Raji (cell line): ENCODE measurements around the gene POU3F2.

ENCODE experiments used
- POLR2A ChIP-seq: IDR thresholded peaks from 2 replicates; pipeline ENCODE4 v1.6.1; 2011; ENCODE audit warnings: low read depth, low read length, control low read depth; ENCODE audit not compliant: insufficient read depth

The POU3F2 gene

DNA sequence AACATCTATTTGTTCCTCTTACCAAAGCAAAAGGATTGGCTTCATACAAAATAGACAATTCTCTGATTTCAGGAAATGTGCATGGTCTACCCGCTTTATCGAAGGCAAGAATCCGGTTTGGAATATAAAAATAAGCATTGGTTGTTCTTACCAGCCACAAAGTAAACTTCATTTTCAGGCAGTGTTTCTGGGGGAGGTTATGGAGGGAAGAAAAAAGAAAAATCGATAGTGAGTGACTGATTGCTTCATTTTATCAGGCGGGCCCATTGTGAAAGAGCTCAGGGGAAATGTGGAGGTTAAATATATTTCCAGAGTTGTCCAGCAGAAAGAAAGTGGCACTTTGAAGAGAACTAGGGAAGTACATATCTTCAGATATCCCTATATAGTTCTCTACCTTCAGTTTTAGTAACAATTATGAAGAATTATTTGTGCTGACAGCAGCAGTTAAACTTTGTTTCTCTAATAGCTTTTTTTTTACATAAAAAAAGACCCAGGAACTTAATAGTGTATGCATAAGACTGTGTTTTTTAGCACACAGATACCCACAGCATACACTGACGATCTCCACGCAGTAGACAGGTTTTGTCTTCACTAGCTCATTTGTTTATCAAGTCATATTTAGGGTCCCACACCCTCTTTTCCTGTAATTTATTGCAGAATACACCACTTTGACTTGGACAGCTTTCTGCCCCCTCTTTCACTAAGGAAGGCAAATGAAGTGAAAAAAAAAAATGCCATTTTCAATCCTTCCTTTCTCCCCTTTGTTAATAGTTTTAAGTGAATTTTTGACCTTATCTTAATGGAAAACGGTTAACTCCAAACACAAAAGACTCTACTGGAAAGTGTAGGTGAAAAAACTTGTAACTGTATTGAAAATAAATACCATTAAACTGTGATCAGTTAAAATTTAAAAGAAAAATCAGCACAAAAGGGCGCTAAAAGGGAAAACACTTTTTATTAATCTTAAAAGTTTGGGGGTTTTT lies 2.9 kb downstream of the POU3F2 start:
- no peak for TF ChIP-seq POLR2A

DNA sequence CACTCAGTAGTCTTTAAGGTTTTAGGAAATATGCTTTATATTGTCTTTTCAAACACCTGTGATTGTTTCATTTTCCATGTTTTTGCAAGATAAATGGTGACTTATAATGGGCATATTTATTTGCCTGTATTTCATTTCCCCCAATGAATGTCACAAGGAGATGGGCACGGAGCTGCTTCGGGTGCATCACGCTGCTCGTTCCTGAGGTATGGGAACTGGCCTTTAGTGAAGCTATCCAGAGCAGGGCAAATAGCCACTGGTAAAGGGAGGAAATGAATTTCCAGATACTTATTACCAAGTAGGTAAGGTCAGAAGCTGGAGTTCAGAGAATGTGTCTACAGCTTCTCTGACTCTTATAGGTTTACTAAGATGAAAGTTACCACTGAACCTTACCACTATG lies 3.7 kb downstream of the POU3F2 start:
- no peak for TF ChIP-seq POLR2A

DNA sequence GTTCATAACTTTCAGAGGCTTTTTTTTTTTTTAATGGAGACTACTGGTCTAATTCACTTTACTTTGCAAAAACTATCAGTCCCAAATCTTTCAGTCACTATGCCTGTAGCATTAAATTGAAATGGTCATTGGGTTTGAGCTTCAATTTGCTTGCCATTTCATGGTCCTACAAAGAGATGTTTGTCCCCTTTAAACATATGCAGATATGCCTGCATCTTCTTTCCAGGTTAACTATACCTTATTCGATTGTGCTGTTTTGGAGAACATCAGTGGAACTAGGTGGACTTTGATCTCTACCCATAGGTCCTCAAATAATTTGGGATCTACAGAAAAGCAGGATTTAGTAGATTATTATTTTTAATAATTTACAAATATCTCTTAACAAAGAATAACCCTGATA lies 4.6 kb downstream of the POU3F2 start:
- no peak for TF ChIP-seq POLR2A

DNA sequence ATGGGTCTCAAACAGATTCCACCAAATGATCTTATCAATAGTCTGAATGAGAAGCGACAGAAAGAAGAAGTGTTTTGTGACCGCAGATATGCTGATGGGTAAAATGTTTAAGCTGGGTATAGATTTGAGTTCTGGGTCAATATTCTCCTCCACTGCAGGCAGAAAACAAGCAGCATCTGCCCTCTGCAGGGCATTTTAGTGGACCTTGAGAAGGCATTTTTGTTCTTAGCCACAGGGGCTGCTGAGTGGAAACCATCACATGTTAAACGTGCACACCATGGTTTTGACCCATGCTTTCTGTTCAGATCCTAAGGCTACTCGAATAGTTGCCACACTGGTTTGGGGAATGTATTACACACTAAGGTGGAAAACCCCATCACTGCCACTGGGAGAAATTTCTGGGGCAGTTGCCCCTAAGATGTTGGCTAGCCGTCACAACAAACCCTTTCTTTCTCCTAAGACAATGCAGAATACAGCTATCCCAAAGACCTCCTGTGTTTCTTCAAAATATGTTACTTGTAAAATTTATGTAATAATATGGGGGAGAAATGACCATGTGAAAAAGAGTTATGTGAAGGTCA lies 5.5 kb downstream of the POU3F2 start:
- no peak for TF ChIP-seq POLR2A

DNA sequence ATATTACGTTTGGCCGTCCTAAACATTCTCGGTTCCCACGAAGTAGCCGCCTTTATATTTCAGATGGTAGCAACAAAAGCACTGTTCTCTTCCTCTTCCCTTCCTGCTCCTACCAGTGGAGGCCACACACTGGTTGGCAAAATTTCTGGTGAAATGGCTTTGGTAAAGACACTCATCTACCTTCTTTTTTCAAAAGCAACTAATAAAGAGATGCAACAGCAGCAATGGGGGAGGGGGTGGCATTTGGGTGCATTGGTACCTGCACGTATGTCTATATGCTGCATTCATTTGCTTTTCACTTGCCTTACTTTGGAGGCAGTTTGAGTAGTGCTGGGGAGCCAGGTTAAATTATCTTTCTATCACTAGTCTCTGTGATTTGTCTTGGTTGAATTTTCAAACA lies 6.0 kb downstream of the POU3F2 start:
- no peak for TF ChIP-seq POLR2A

DNA sequence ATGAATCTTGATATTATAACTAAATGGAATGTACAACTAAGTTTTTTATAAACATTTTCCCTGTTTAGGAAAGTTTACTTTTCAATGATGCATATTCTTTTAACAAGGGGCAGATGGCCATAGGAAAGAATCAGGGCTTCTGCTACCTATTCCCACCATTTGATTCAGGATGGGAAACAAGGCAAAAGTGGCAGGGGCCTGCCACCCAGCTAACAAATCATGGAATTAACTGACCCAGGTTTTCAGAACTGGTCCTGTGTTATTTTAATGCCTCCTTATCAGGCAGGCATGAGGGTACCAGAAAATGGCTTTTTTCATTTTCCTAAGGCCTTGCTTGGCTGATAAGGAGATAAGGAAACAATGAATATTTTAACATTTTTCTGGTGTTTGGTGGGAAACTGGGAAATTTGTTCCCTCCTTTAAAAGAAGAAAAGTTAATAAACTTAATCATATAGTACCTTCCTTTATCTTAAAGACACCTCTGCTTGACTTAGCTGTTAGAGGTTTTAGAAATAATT lies 6.7 kb downstream of the POU3F2 start:
- TF ChIP-seq POLR2A: no peak

DNA sequence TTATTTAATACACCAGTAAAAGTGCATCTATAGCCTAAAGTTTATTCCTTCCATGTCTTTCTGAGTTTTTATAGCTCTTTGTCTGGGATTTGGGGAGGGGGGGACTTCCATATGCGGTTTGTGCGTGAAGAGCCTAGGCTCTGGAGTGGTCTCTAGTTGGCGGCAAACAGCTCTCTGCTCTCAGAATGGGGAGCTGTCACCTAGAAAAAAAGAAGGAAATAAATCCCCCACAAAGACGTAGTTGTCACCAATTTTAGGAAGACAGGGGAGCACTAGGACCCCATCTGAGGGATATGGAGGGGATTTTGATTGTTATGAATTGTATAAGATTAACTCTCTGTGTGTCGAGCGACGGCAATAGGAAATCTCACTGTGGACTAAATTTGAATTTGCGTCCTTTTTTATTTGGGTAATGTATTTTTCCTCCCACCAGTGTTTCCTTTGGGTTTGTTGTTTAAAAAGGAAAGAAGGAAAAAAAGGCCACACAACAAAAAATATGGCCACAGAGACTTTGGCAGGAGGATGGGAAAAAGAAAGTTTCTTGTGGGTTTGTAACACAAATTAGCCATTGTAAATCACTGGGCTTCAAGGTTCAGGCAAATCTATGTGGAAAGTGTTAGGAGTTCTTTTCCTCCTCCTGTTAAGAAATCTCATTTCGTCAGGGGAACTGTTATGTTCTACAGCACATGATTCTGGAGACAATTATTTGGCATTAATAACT lies 7.4 kb downstream of the POU3F2 start:
- no peak for TF ChIP-seq POLR2A

DNA sequence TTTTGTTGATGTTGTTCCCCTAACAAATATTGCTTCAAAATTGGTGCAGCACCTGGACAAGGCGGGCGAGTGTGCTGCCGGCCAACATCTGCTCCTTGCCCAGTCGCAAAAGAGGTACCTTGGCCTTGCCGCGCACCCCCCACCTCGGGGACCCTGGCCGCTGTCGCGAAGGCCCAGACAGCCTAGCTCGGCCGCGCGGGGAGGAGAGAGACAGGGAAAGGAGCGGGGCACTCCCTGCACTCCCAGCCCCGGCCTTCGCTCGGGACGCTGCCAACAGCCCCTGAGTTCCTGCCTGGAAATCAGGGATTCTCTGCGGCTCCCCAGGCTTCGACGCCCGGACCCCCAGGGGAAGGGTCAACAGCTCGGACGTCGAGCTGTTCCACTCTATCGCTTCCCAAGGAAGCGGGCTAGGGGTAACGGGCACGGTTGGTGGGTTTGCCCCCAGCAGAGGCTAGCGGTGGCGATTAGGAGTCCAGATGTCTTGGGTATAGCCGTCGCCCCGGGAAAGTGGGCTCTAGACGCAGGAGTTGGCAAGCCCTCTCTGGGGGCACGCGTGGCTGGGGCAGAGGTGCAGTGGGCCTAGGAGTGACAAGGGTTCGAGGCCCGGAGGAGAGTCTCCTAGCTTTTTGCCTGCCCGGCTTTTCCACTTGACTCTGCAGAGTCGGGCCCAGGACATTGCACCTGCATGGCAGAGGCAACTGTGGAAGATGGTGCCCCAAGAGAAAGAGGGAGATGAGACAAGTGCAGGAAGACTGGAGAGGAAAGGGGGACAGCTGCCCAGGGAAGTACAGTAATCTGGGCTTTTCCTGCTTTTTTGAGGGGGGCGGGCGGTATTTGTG lies 8.2 kb downstream of the POU3F2 start:
- no peak for TF ChIP-seq POLR2A

DNA sequence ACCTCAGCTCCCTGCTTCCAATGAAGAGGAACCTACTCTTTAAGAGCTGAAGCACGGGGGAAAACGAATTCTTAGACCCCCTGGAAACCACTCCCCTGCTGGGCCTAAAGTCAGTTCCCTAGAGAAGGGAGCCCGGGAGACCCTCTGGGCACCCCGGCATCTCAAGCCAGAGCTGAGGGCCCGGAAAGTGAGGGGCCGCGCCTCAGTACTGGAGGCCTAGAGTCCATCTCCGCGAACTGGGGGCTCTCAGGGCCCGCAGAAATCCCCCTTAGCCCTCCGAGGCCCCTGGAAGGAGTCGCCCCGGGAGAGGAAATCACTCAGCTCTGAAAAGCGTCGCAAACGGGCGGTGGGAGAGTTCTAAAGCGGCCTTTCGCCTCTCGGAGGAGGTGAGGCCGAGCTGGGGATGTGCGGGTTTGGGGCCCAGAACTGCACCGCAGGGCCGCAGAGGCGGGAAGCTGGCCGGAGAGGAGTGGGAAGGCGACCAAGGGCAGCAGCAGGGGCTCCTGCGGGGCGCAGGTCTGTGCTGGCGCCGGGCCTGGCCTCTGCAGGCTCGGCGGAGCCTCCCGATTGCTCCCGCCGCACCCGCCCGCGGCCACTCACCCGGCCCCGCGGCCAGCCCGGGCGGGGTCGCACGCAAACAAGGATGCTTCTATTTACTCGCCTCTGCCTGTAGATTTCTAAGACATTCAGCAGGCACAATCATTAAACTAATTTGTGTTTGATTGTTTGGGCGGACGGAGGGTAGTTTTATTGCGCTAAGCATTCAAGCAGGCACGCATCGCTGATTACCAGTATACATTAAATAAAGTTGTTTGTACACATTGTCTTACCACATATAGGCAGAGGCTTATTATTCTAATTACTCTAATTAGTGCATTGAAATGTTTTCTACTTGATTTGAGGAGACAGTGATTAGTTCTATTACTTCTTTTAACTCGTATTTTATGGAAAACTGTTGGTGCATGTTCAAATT lies 9.2 kb downstream of the POU3F2 start:
- TF ChIP-seq POLR2A: no peak

DNA sequence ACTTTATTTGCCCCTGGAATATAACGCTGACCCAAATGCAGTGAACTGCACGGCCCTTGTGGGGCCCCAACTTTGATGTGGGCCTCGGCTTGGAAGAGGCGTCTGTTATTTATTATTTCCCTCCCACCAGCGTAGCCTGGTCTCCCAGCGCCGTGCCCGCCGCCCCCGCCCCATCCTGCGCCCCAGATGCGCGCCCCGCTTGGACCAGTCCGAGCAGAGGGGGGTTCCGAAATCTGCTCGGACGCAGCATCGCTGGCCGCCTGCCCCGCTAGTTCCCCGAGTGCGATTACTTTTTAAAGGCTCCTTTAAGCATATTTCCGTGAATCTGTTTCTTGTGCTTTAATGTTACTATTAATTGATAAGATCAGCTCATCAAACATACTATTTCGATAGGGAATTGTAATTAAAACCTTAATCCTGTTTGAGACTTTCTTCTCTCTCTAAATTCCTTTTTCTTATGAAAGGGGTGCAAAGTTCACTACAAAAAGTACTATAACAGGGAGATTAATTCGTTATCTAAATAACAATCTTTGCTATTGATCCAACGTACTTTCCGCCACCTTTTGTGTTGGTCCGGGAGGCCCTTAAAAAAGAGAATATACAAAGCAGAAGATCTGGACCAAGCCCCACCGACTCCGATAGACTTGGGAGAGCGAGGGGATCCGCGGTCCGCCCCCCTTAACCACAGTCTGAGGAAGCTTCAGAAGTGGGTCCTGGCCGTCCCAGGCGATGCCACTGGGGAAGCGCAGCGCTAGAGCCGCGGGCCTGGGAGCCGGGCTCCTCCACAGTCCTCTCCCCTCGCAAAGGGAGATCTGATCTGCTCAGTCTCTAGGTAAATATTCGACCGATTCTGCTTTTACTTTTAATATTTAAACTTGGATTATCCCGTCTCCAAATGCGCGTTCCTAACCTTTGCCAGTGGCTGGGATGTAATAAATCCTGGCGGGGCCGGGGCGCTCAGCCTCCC lies 10.2 kb downstream of the POU3F2 start:
- TF ChIP-seq POLR2A: no peak

DNA sequence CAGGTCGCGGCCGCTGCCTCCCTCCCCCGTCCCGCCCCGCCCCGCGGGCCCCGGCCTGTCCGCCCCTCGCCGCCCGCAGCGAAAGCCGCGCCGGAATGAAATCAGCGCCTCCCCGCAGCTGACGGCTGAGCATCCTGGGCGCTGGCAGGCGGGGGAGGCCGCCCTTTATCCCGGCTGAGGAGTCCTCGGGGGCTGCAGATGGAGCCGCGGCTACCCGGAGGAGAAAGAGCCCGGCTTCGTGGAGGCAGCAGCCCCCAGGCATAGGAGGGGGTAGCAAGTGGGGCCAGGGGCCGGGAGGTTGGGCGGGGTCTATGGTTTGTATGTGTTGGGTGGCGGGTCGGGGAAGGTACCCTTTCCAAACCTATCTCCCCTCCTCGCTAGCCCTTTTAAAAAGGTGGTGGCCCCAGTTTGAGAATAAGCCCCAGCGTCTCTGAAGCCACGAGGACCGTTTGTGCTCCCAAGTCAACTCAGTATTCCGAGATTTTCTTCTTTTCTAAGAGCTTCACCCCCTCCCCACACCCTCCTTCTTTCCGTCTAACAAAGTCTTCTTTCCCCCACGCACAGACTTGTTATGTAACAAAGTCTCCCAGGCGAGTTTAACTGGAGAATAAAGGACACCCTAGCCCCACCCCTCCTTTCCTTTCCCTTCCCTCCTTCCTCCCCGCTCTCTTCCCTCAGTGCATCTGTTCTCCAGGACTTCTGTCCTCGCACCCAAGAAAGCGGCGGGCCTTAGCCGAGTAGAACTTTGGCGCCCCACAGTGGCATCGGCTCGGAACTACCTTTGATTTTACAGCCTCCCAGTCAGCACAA lies 11.0 kb downstream of the POU3F2 start:
- no peak for TF ChIP-seq POLR2A

DNA sequence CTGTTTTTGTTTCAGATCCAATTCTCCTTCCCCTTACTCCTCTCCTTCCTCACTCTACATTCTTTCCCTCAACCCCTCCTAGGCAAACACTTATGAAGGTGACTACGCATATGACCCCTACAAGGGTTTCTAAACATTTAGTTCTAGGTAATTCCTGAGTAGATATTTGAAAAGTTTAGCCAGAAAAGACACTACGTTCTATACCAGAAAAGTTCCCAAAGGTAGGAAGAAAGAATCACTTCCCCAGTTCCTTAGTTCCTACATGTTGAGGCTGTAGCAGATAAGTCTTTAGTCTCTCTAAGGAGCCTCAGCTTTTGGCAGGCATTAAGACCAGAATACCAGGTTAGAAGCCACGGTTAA lies 11.6 kb downstream of the POU3F2 start:
- TF ChIP-seq POLR2A: no peak
